Measurements from ENCODE around the gene SPACA9.

DNA sequence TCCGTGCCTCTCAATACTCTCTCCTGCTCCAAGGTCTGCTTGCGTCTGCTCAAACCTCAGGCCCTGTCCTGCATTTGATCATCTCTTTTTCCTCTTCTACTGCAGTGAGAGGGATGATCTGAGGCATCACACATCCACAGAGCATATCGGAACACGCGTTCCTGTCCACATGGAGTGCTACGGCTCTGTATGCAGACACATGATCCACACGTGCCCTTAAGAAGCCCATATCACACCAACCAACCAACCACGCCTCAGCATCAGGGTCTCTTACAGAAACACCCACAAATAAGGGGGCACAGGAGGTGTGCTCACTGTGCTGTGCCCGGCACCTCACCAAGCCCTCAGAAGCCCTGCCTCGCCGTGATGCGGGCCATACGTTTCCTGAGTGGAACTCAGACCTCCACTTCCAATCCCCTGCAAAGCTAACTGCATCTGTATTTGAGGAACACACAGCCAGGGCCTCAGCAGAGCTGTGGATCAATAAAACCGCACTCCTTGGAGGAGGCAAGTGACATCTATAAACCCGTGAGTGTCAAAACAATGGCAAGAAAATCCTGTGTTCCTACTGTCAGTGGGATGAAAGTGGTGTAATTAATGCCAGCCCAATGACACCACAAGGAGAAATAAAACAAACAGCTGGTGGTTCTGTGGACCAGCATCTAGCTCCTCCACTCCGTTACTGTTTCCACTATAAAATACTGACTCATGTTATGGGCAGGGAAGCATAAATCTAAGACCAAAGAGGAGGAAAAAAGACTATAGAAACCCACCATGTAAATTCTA is 41.0 kb upstream of the SPACA9 start:
- TF ChIP-seq, protein P1, sequence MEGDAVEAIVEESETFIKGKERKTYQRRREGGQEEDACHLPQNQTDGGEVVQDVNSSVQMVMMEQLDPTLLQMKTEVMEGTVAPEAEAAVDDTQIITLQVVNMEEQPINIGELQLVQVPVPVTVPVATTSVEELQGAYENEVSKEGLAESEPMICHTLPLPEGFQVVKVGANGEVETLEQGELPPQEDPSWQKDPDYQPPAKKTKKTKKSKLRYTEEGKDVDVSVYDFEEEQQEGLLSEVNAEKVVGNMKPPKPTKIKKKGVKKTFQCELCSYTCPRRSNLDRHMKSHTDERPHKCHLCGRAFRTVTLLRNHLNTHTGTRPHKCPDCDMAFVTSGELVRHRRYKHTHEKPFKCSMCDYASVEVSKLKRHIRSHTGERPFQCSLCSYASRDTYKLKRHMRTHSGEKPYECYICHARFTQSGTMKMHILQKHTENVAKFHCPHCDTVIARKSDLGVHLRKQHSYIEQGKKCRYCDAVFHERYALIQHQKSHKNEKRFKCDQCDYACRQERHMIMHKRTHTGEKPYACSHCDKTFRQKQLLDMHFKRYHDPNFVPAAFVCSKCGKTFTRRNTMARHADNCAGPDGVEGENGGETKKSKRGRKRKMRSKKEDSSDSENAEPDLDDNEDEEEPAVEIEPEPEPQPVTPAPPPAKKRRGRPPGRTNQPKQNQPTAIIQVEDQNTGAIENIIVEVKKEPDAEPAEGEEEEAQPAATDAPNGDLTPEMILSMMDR (IDR thresholded peaks at IDR 0.05) = no peak
- TF ChIP-seq POLR2A (IDR thresholded peaks at IDR 0.05) = no peak

All from uterus (tissue), 2 donors.